GM18498 (cell line): Measurements from ENCODE around the gene NPSR1.
A peak's percentile ranks its signal among the peaks of the same experiment; 100 is the strongest.

Experiments
- ATAC-seq: cut with Tn5 transposase; IDR thresholded peaks from one replicate; pipeline ENCODE4 v1.9.1; 2021; ENCODE audit warnings: mild to moderate bottlenecking, moderate library complexity; ENCODE audit not compliant: unreplicated experiment

NPSR1 gene

DNA sequence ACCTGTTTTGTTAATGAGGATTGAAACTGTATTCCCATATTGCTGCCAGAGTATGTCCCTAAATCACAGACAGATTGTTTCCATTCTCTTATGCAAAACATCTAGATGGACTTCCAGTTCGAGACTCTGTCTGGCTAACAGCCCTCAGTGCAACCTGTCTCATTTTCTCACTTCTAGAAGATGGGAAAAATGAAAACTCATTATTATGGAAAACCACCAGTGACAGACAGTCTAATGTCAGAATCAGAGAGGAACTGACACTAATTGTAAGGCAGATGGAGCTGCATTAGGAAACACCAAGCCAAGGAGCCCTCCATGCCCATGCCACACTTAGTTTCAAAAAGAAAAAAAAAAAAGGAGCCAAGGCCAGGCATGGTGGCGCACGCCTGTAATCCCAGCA, 61.6 kb downstream of the NPSR1 start:
- ATAC-seq: no peak

DNA sequence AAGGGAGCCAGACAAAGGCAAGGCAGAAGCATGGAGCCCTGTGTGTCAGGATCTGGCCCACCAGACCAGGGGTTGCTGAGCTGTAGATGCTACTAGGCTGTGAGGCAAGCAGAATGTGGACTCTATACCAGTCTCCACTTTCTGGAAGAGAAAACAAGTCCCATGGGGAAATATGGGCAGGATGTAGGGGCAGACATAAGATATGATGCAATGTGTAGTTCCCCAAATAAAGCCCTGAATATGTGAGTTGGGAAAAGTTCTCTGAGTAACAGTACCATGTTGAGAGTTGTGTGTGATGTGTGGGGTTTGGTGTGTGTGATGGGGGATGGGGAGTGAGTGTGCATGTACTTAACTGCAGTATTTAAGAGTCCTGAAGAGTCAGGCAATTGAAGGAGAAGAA, 62.3 kb downstream of the NPSR1 start:
- ATAC-seq: no peak

GRCh38 chr7:34723338-34723737, 65.3 kb downstream of the NPSR1 start:
- no peak for ATAC-seq

- ATAC-seq: no peak
Observed at GRCh38 chr7:34723866-34724490, 66.0 kb downstream of the NPSR1 start.

DNA sequence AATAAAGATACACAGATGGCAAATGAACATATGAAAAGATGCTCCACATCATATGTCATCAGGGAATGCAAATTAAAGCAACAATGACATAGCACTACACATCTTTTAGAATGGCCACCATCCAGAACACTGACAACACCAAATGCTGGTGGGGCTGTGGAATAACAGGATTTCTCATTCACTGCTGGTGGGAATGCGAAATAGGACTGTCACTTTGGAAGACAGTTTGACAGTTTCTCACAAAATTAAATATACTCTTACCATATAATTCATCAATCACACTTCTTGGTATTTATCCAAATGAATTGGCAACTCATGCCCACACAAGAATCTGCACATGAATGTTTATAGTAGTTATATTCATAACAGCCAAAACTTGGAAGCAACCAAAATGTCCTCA, 68.2 kb downstream of the NPSR1 start:
- ATAC-seq: no peak

GRCh38 chr7:34727464-34727995, 69.5 kb downstream of the NPSR1 start:
- no peak for ATAC-seq

DNA sequence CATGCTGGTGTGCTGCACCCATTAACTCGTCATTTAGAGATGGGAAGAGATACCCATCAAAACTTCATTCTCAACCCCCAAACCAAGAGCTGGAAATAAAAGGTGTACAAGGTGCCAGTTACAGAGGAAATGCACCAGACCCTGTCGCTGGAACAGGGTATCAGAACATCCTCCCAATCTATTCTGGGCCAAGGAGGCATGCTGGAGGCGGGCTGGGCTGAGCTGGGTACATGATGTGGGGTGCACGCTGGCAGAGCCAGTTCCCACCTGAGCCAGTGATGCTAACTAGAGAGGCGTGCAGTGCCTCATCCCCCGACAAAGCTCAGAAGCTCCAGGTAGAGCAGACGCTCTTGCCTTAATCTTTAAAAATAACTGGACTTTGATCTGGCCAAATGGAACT, 70.1 kb downstream of the NPSR1 start:
- no peak for ATAC-seq

DNA sequence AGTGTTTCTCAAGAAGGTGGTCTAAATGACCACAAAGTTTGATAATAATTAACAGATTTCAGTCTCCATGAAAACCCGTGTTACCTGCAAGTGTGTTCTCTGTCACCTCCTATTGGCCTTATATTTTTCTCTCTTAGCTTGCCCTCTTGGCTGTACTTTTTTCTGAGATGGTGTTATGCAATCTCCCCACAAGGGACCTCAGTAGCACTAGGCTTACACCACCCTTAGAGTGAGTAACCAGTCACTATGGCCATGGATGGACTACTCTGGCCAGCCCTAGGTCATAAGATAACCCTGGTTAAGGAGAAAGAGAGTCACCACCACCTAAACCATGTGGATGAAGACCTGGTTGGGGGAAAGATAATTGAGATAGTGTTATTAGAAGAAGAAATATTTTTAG, 76.8 kb downstream of the NPSR1 start:
- no peak for ATAC-seq

- ATAC-seq: no peak
Observed at GRCh38 chr7:34735526-34735925, 77.5 kb downstream of the NPSR1 start.

GRCh38 chr7:34739651-34740300, 81.8 kb downstream of the NPSR1 start:
- ATAC-seq: no peak

- no peak for ATAC-seq
Observed at GRCh38 chr7:34740840-34741239, 82.8 kb downstream of the NPSR1 start.

- ATAC-seq: peak; percentile 63
Observed at GRCh38 chr7:34747176-34747781, 89.3 kb downstream of the NPSR1 start.

- ATAC-seq: no peak
Observed at GRCh38 chr7:34747867-34748727, 90.1 kb downstream of the NPSR1 start.

DNA sequence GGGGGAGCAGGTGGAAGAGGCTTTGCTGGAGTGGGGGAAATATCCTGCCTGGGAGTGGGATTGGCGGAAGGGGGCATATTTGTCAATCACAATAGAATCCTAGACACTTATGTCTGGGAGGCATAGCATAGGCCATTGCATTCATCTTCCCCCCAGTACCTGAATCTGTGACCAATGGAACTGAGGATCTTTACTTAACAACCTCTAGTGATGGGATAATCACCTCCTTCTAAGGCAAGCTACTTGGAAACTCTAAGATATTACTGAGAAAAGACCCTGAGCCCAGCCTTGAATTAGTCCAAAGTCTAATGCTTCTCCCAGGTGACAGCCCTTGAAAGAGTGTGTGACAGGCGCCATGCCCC, 90.7 kb downstream of the NPSR1 start:
- no peak for ATAC-seq

DNA sequence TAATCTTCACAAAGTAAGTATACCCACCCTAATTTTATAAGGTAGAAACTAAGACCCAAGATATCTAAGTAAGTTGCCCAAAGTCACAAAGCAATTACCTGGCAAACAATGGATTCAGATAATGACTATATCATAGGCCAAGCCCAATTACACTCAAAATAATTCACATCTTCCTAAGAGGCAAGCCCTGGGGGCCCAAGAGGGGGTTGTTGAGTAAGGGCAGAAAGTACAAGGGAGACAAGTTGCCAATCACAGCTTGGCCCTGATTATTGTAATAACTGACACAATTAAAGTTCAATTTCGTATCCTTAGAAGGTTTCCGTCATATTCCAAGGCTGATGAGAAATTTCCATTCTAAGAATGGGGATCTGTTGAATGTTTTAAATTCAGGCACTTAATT, 91.4 kb downstream of the NPSR1 start:
- ATAC-seq: no peak

DNA sequence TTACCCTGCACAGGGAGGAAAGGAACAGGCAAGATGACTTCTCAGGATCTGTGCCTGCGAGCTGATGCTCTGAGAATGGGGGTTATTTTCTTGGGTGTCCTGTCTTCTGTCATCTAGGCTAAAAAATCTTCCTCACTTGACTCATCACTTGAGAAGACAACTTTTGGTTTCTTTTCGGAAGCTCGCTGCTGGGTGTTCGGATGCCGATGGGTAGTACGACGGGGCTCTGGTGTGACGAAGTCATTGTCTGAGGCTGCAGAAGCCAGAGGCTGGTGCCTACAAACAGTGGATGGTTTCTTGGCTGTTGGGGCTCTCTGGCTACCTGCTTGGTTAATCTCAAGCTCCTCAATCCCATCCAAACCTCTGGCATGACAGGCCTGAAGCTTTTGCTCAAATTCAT, 92.2 kb downstream of the NPSR1 start:
- ATAC-seq: no peak

GRCh38 chr7:34750636-34751035, 92.6 kb downstream of the NPSR1 start:
- ATAC-seq: no peak

DNA sequence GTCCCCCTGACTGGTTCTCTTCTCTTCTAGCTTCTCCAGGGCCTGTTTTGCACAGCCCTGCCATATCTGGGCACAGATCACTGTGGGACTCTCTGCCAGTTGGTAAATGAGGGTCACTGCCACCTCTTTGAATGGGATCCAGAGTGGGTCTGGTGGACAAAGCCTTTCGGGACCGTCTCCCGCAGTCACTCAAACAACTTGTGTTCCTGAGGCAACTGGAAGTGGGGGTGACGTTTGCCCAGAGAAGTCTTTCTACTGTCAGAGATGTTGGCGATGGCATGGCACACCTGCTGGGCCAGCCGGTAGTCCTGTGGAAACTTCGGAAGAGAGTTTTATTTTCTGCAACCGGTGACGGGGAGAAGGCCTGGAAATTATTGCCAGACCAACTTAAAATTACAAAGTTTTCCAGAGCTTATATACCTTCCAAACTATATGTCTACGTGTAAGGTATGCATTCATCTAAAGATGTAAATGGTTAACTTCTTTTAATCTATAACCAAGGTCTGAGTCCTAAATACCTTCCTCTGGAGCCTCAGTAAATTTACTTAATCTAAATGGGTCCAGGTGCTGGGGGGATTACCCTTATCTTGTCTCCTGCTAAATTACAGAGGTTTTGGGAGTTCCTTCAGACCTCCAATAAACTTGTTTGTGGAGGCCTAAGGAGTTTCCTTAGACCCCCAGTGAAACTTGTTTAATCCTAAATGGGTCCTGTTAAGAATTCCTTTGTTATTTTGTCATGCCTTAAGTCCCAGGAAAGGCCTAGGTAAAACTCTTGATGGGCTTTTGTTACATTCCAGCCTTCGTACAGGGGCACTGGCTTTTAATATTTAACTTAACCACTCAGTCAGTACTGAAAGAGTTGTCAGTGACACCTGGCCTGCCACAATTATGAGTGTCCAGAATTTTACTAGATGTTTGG, 94.0 kb downstream of the NPSR1 start:
- no peak for ATAC-seq

DNA sequence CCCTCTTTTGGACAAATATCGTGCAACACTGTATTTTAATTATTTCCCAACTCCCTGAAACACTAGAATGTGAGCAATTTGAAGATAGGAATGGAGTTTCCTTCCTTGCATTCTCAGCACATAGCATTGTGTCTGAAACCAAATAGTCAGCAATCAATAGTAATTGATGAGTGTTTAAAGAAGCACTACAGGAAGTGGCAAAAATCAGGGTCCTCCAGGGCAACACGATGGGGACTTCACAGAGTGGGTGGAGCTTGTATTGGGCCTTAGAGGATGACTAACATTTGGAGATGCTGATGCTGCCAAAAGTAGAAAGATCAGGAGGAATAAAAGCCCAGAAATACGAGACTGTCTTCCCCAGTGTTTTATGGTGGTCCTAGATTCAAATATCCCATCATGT, 94.9 kb downstream of the NPSR1 start:
- no peak for ATAC-seq

DNA sequence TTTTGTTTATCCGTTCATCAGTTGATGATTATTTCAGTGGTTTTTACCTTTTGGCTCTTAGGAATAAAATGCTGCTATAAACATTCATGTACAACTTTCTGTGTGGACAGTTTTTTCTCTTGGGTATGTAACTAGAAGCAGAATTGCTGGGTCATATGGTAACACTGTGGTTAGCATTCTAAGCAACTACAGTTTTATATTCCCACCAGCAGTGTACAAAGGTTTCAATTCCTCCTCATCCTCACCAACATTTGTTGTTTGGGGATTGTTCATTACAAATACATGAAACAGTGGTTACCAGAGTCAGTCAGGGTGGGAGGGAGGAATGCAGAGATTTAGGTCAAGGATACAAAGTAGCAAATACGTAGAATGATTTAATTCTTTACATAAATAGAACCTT, 97.0 kb downstream of the NPSR1 start:
- peak; percentile 40 for ATAC-seq
